ENCODE results near the gene GAPVD1. TPM values are rescaled to one million over a fixed set of nuclear protein-coding genes. Genes with fewer than 3 reads are reported as not detected.
"Not testable (repeated sequence)": the region's sequence is repeated elsewhere in the genome, so short reads cannot be mapped to it uniquely, and the experiment has no call there.

The GAPVD1 gene
- 10 to 100 TPM; 26.0 to 30.5 TPM for total RNA-seq

GRCh38 chr9:125261501-125262293 is at the start of gene GAPVD1:
Gene GAPVD1 (plus strand): TSS chr9:125261826. CDS start chr9:125298922, 37,096 bp downstream.
- Histone ChIP-seq H3K9me3 (no peaks in the 10 kb centered on the region), H3K27me3 (no peaks in the 10 kb centered on the region), H3K36me3 (no peaks in the 10 kb centered on the region), H3K27ac (peak within 1 kb of the TSS; percentile 81 to 90), H3K4me1 (peaks cover 0 to 23% of the 10 kb centered on the region in 2 donors), H3K4me3 (peak within 1 kb of the TSS; percentile 86 to 91)
- peak; percentile 84 for DNase-seq (ENCODE audit: low spot score)
- peak; percentile 16 to 66 for TF ChIP-seq CTCF (IDR thresholded peaks at IDR 0.05)

- no peak for TF ChIP-seq CTCF (IDR thresholded peaks at IDR 0.05)
- H3K4me3 ChIP-seq, result no peak overlapping the region
- H3K27ac ChIP-seq, result no peak overlapping the region
- no peaks in the 10 kb centered on the region for H3K4me1 ChIP-seq
- peaks cover 17% of the 10 kb centered on the region for H3K36me3 ChIP-seq
- no peaks in the 10 kb centered on the region for H3K27me3 ChIP-seq
- DNase-seq (ENCODE audit: low spot score), result no peak
- no peaks in the 10 kb centered on the region for H3K9me3 ChIP-seq
Measured at GRCh38 chr9:125214186-125214585, 47.4 kb upstream of the GAPVD1 start.

GRCh38 chr9:125218621-125219020 is 43.0 kb upstream of the GAPVD1 start:
- H3K27ac ChIP-seq, result no peak overlapping the region
- no peak overlapping the region for H3K4me3 ChIP-seq
- DNase-seq (ENCODE audit: low spot score), result no peak
- TF ChIP-seq CTCF (IDR thresholded peaks at IDR 0.05), result no peak
- no peaks in the 10 kb centered on the region for H3K36me3 ChIP-seq
- no peaks in the 10 kb centered on the region for H3K4me1 ChIP-seq
- H3K9me3 ChIP-seq, result no peaks in the 10 kb centered on the region
- H3K27me3 ChIP-seq, result no peaks in the 10 kb centered on the region

GRCh38 chr9:125224858-125225257 is 36.8 kb upstream of the GAPVD1 start:
- H3K36me3 ChIP-seq, result peaks cover 12% of the 10 kb centered on the region
- not testable (repeated sequence) for H3K9me3 ChIP-seq; H3K27me3 ChIP-seq; DNase-seq (ENCODE audit: low spot score); H3K27ac ChIP-seq; H3K4me3 ChIP-seq; H3K4me1 ChIP-seq

GRCh38 chr9:125227761-125228160 is 33.9 kb upstream of the GAPVD1 start:
- Histone ChIP-seq H3K36me3 (peaks cover 21% of the 10 kb centered on the region), H3K4me3 (no peak overlapping the region), H3K9me3 (no peaks in the 10 kb centered on the region), H3K27ac (no peak overlapping the region), H3K27me3 (no peaks in the 10 kb centered on the region), H3K4me1 (no peaks in the 10 kb centered on the region)
- no peak for DNase-seq (ENCODE audit: low spot score)
- no peak for TF ChIP-seq CTCF (IDR thresholded peaks at IDR 0.05)

GRCh38 chr9:125233678-125234077 is 27.9 kb upstream of the GAPVD1 start:
- Histone ChIP-seq H3K4me1 (peaks cover 0 to 40% of the 10 kb centered on the region in 2 donors), H3K4me3 (no peak overlapping the region), H3K27ac (no peak overlapping the region), H3K9me3 (no peaks in the 10 kb centered on the region), H3K27me3 (no peaks in the 10 kb centered on the region), H3K36me3 (peaks cover 60% of the 10 kb centered on the region)
- DNase-seq (ENCODE audit: low spot score), result no peak
- TF ChIP-seq CTCF (IDR thresholded peaks at IDR 0.05), result no peak

GRCh38 chr9:125234099-125234498 is 27.5 kb upstream of the GAPVD1 start:
- not testable (repeated sequence) for H3K27ac ChIP-seq; DNase-seq (ENCODE audit: low spot score); H3K9me3 ChIP-seq; H3K27me3 ChIP-seq; H3K4me3 ChIP-seq
- peaks cover 0 to 45% of the 10 kb centered on the region in 2 donors for H3K4me1 ChIP-seq
- peaks cover 64% of the 10 kb centered on the region for H3K36me3 ChIP-seq

All from right atrium auricular region (tissue), 2 donors.